Osteoblast (primary cell): ENCODE data around the gene OGFRL1. TPM values are rescaled to one million over a fixed set of nuclear protein-coding genes. Genes with fewer than 3 reads are reported as not detected.

Experiments
- DNase-seq: peaks from one replicate; pipeline ENCODE4 v3.0.0; 2011; ENCODE audit warnings: low spot score, mixed read lengths; ENCODE audit not compliant: insufficient read length; ENCODE audit errors: missing footprints
- H2AFZ ChIP-seq: 2 replicates; pipeline ENCODE4 v1.6.0; 2011; ENCODE audit warnings: mild to moderate bottlenecking, low read length
- H3K27ac ChIP-seq: 2 replicates; pipeline ENCODE4 v1.5.1; 2011; ENCODE audit warnings: mild to moderate bottlenecking, low read depth, low read length, moderate library complexity
- H3K27me3 ChIP-seq: 2 replicates; pipeline ENCODE4 v1.6.0; 2012; ENCODE audit warnings: mild to moderate bottlenecking, control low read depth, inconsistent platforms, low read length, moderate library complexity; ENCODE audit not compliant: insufficient read depth
- H3K36me3 ChIP-seq: 2 replicates; pipeline ENCODE4 v1.5.1; 2011; ENCODE audit warnings: mild to moderate bottlenecking, low read length, control low read depth, moderate library complexity; ENCODE audit not compliant: insufficient read depth
- H3K4me1 ChIP-seq: 2 replicates; pipeline ENCODE4 v1.5.1; 2011; ENCODE audit warnings: mild to moderate bottlenecking, low read length, control low read depth, moderate library complexity; ENCODE audit not compliant: insufficient read depth
- H3K4me2 ChIP-seq: 2 replicates; pipeline ENCODE4 v1.6.0; 2011; ENCODE audit warnings: mild to moderate bottlenecking, low read length; ENCODE audit not compliant: insufficient read depth
- H3K4me3 ChIP-seq: fragments of 200-600 bp; sonication (generic); 3 replicates; pipeline ENCODE4 v1.5.1; 2012; ENCODE audit warnings: mild to moderate bottlenecking, low read length, inconsistent platforms; ENCODE audit not compliant: insufficient read depth
- H3K79me2 ChIP-seq: 2 replicates; pipeline ENCODE4 v1.6.0; 2012; ENCODE audit warnings: mild to moderate bottlenecking, low read length, control low read depth, inconsistent platforms; ENCODE audit not compliant: insufficient read depth
- H3K9me3 ChIP-seq: 2 replicates; pipeline ENCODE4 v1.5.1; 2011; ENCODE audit warnings: low read depth, low read length, control low read depth
- H4K20me1 ChIP-seq: 2 replicates; pipeline ENCODE4 v1.6.0; 2012; ENCODE audit warnings: mild to moderate bottlenecking, low read length, control low read depth; ENCODE audit not compliant: insufficient read depth
- total RNA-seq: library from RNA; depleted of rRNA; stranded (reverse); fragments of >200 nt; gene quantifications from 2 replicates; pipeline ENCODE4 v1.2.3, GENCODE V29; 2012
- TF ChIP-seq, protein P1 (sequence below): IDR thresholded peaks from 2 replicates; pipeline ENCODE4 v1.5.1; 2011; ENCODE audit warnings: mild to moderate bottlenecking, low read depth, low read length, moderate library complexity; ENCODE audit errors: extremely low read depth

The OGFRL1 gene
- total RNA-seq, 1 donor: 15.9 TPM

DNA sequence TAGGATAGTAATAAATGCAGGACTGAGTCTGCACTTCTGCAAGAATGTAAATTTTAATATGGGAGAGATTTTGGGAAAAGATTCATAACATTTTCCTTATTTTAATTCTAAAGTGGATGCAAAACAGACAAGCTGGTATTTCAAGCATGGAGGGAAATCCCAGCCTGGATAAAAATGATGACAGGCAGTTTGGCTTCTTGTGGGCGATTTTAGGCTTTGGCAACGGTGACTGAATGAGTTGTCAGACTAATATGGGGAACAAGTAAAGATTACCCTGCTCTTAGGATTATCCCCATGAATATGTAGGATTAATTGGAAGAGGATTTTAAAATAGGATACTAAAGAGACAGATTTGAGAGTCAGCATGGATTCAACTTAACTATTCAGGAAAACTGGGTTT lies 21.0 kb downstream of the OGFRL1 start:
- H3K4me2 ChIP-seq: no peak overlapping the region
- no peaks in the 10 kb centered on the region for H3K4me1 ChIP-seq
- H4K20me1 ChIP-seq: no peaks in the 10 kb centered on the region
- no peak overlapping the region for H3K4me3 ChIP-seq
- TF ChIP-seq, protein P1, sequence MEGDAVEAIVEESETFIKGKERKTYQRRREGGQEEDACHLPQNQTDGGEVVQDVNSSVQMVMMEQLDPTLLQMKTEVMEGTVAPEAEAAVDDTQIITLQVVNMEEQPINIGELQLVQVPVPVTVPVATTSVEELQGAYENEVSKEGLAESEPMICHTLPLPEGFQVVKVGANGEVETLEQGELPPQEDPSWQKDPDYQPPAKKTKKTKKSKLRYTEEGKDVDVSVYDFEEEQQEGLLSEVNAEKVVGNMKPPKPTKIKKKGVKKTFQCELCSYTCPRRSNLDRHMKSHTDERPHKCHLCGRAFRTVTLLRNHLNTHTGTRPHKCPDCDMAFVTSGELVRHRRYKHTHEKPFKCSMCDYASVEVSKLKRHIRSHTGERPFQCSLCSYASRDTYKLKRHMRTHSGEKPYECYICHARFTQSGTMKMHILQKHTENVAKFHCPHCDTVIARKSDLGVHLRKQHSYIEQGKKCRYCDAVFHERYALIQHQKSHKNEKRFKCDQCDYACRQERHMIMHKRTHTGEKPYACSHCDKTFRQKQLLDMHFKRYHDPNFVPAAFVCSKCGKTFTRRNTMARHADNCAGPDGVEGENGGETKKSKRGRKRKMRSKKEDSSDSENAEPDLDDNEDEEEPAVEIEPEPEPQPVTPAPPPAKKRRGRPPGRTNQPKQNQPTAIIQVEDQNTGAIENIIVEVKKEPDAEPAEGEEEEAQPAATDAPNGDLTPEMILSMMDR: no peak
- DNase-seq: no peak
- no peaks in the 10 kb centered on the region for H3K9me3 ChIP-seq
- no peaks in the 10 kb centered on the region for H3K79me2 ChIP-seq
- H2AFZ ChIP-seq: no peak overlapping the region
- no peaks in the 10 kb centered on the region for H3K27me3 ChIP-seq
- no peaks in the 10 kb centered on the region for H3K36me3 ChIP-seq
- H3K27ac ChIP-seq: no peak overlapping the region

GRCh38 chr6:71310261-71310660 lies 21.6 kb downstream of the OGFRL1 start:
- no peaks in the 10 kb centered on the region for H3K27me3 ChIP-seq
- TF ChIP-seq, protein P1: no peak
- H3K79me2 ChIP-seq: no peaks in the 10 kb centered on the region
- H3K4me2 ChIP-seq: no peak overlapping the region
- H2AFZ ChIP-seq: no peak overlapping the region
- no peaks in the 10 kb centered on the region for H3K4me1 ChIP-seq
- H3K4me3 ChIP-seq: no peak overlapping the region
- H3K9me3 ChIP-seq: no peaks in the 10 kb centered on the region
- H3K36me3 ChIP-seq: no peaks in the 10 kb centered on the region
- DNase-seq: no peak
- no peaks in the 10 kb centered on the region for H4K20me1 ChIP-seq
- no peak overlapping the region for H3K27ac ChIP-seq

DNA sequence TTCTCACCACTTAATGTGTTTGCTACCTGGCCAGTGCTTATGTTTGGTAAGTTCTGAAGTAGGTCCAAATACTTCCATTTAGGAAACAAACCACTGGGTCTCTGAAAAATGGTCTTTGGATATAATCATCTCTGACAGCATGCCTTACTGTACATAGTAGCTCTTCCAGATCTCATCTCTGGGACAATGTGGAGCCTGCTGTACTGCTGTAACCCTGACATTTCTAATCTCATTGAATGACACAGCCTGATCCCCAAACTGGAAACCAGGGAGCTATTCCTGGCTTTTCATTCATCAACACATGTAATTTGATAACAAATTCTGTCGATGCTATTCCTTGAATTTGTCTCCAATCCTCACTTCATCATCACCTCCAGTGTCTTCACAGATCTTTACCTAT lies 23.5 kb downstream of the OGFRL1 start:
- H3K27ac ChIP-seq: no peak overlapping the region
- no peak overlapping the region for H3K4me3 ChIP-seq
- TF ChIP-seq, protein P1: no peak
- H2AFZ ChIP-seq: no peak overlapping the region
- no peaks in the 10 kb centered on the region for H3K27me3 ChIP-seq
- no peaks in the 10 kb centered on the region for H3K9me3 ChIP-seq
- H3K79me2 ChIP-seq: no peaks in the 10 kb centered on the region
- no peak for DNase-seq
- H3K36me3 ChIP-seq: no peaks in the 10 kb centered on the region
- H4K20me1 ChIP-seq: no peaks in the 10 kb centered on the region
- H3K4me1 ChIP-seq: no peaks in the 10 kb centered on the region
- H3K4me2 ChIP-seq: no peak overlapping the region

GRCh38 chr6:71317441-71317840 lies 28.8 kb downstream of the OGFRL1 start:
- no peak overlapping the region for H3K27ac ChIP-seq
- TF ChIP-seq, protein P1: no peak
- no peaks in the 10 kb centered on the region for H3K36me3 ChIP-seq
- H3K79me2 ChIP-seq: no peaks in the 10 kb centered on the region
- no peaks in the 10 kb centered on the region for H4K20me1 ChIP-seq
- H3K9me3 ChIP-seq: no peaks in the 10 kb centered on the region
- no peaks in the 10 kb centered on the region for H3K27me3 ChIP-seq
- DNase-seq: peak; percentile 27
- no peak overlapping the region for H3K4me2 ChIP-seq
- H3K4me1 ChIP-seq: no peaks in the 10 kb centered on the region
- H3K4me3 ChIP-seq: no peak overlapping the region
- H2AFZ ChIP-seq: no peak overlapping the region
